ENCODE data around the gene ECHDC1. TPM values are rescaled to one million over a fixed set of nuclear protein-coding genes. Genes with fewer than 3 reads are reported as not detected.

ECHDC1 gene
- polyA plus RNA-seq, 1 experiment: 60.7 TPM

GRCh38 chr6:127317388-127318128, 25.9 kb downstream of the ECHDC1 start:
- CTCF ChIA-PET: interaction anchor here (2.0 kb wide), 1 partner anchor 221 kb away, joined by 13 read pairs; no protein-coding TSS in a partner anchor
- Histone ChIP-seq H3K4me3 (ENCODE audit: low read depth, low read length) (no peak overlapping the region), H3K27me3 (ENCODE audit: control insufficient read depth, insufficient read depth, low read length) (no peaks in the 10 kb centered on the region), H3K27ac (ENCODE audit: low read depth, low read length) (no peak overlapping the region), H3K9me3 (ENCODE audit: control insufficient read depth, insufficient read depth, low read length) (no peaks in the 10 kb centered on the region)
- POLR2A ChIA-PET: no interaction called here
- no peak for TF ChIP-seq CTCF (IDR thresholded peaks at IDR 0.05; ENCODE audit: low read depth, low read length)
- DNase-seq (ENCODE audit: low read depth, low spot score): no peak

GRCh38 chr6:127305741-127306140, 37.7 kb downstream of the ECHDC1 start:
- DNase-seq (ENCODE audit: low read depth, low spot score): no peak
- ChIA-PET CTCF (interaction anchor here (0.7 to 5.2 kb wide), 5 partner anchors 21 to 241 kb away, joined by 3 to 60 read pairs (median 4); no protein-coding TSS in a partner anchor), POLR2A (no interaction called here)
- no peak overlapping the region for H3K27ac ChIP-seq (ENCODE audit: low read depth, low read length)
- no peaks in the 10 kb centered on the region for H3K27me3 ChIP-seq (ENCODE audit: control insufficient read depth, insufficient read depth, low read length)
- no peak for TF ChIP-seq CTCF (IDR thresholded peaks at IDR 0.05; ENCODE audit: low read depth, low read length)
- no peaks in the 10 kb centered on the region for H3K9me3 ChIP-seq (ENCODE audit: control insufficient read depth, insufficient read depth, low read length)
- no peak overlapping the region for H3K4me3 ChIP-seq (ENCODE audit: low read depth, low read length)

GRCh38 chr6:127303917-127304316, 39.5 kb downstream of the ECHDC1 start:
- no peak for DNase-seq (ENCODE audit: low read depth, low spot score)
- no peaks in the 10 kb centered on the region for H3K27me3 ChIP-seq (ENCODE audit: control insufficient read depth, insufficient read depth, low read length)
- no peaks in the 10 kb centered on the region for H3K9me3 ChIP-seq (ENCODE audit: control insufficient read depth, insufficient read depth, low read length)
- no peak for TF ChIP-seq CTCF (IDR thresholded peaks at IDR 0.05; ENCODE audit: low read depth, low read length)
- H3K4me3 ChIP-seq (ENCODE audit: low read depth, low read length): no peak overlapping the region
- ChIA-PET CTCF (interaction anchor here (0.9 to 6.9 kb wide), 15 partner anchors 11 to 245 kb away, joined by 3 to 60 read pairs (median 5); partner anchors contain the start of gene KIAA0408), POLR2A (no interaction called here)
- no peak overlapping the region for H3K27ac ChIP-seq (ENCODE audit: low read depth, low read length)

- CTCF ChIA-PET: interaction anchor here (0.7 to 6.9 kb wide), 17 partner anchors 12 to 338 kb away, joined by 3 to 60 read pairs (median 5); partner anchors contain the start of genes KIAA0408 and RNF146
- POLR2A ChIA-PET: interaction anchor here (0.7 kb wide), 1 partner anchor 247 kb away, joined by 3 read pairs; no protein-coding TSS in a partner anchor
- TF ChIP-seq CTCF (IDR thresholded peaks at IDR 0.05; ENCODE audit: low read depth, low read length): peak; percentile 74
- no peak for DNase-seq (ENCODE audit: low read depth, low spot score)
- Histone ChIP-seq H3K9me3 (ENCODE audit: control insufficient read depth, insufficient read depth, low read length) (no peaks in the 10 kb centered on the region), H3K27me3 (ENCODE audit: control insufficient read depth, insufficient read depth, low read length) (no peaks in the 10 kb centered on the region), H3K27ac (ENCODE audit: low read depth, low read length) (no peak overlapping the region), H3K4me3 (ENCODE audit: low read depth, low read length) (no peak overlapping the region)
Observed at GRCh38 chr6:127302728-127303660, 40.4 kb downstream of the ECHDC1 start.

All from AG04450 (cell line).